Left kidney (tissue), 8 donors: ENCODE measurements around the gene D2HGDH. TPM values are rescaled to one million over a fixed set of nuclear protein-coding genes. Genes with fewer than 3 reads are reported as not detected.

ENCODE experiments used
- DNase-seq: peaks from one replicate; pipeline ENCODE4 v3.0.0-alpha.2; 2013
- long read RNA-seq, 8 donors: transcript quantifications; one replicate each; lab custom pipeline, GENCODE V29; 2026
- polyA plus RNA-seq: library from polyadenylated mRNA; unstranded; fragments of 120-200 nt; gene quantifications from one replicate; pipeline ENCODE4 v1.2.1, GENCODE V29; 2013; ENCODE audit not compliant: insufficient read length

The D2HGDH gene
- 57.0 TPM for polyA plus RNA-seq
- long read RNA-seq, donor 1, result 0 reads
- long read RNA-seq, donor 2, partial matches to known transcripts, result 0 of 3 reads
- long read RNA-seq, donor 2, other reads (novel, unspliced or antisense), result 0 of 3 reads
- long read RNA-seq, donor 3, result 0 reads
- long read RNA-seq, donor 4, result 0 reads
- long read RNA-seq, donor 5, partial matches to known transcripts, result 0 of 3 reads
- long read RNA-seq, donor 5, other reads (novel, unspliced or antisense), result 0 of 3 reads
- long read RNA-seq, donor 6, partial matches to known transcripts, result 0 of 2 reads
- long read RNA-seq, donor 6, other reads (novel, unspliced or antisense), result 0 of 2 reads
- long read RNA-seq, donor 7, partial matches to known transcripts, result 0 of 3 reads
- long read RNA-seq, donor 7, other reads (novel, unspliced or antisense), result 0 of 3 reads
- long read RNA-seq, donor 8, result 0 reads

- DNase-seq, result peak; percentile 83
These were observed at the start of gene D2HGDH for GRCh38 chr2:241734467-241735208. Gene D2HGDH, plus strand, starts transcription at chr2:241734630. Its CDS starts 595 bp downstream, at chr2:241735225.

GRCh38 chr2:241686324-241686649 lies 48.1 kb upstream of the D2HGDH start:
- DNase-seq, result no peak

GRCh38 chr2:241686650-241687425 lies 47.6 kb upstream of the D2HGDH start, which contains the start of gene DTYMK:
Gene DTYMK, minus strand, starts transcription at chr2:241686815. Its CDS starts 32 bp downstream, at chr2:241686783.
- DNase-seq, result peak; percentile 96

- no peak for DNase-seq
These were observed 45.1 kb upstream of the D2HGDH start for GRCh38 chr2:241689306-241689705.

GRCh38 chr2:241690202-241690717 lies 44.2 kb upstream of the D2HGDH start:
- DNase-seq, result no peak

- no peak for DNase-seq
These were observed 42.0 kb upstream of the D2HGDH start for GRCh38 chr2:241692448-241692847.

GRCh38 chr2:241695651-241696050 lies 38.8 kb upstream of the D2HGDH start:
- DNase-seq, result no peak

- no peak for DNase-seq
These were observed 33.4 kb upstream of the D2HGDH start for GRCh38 chr2:241701149-241701398.

- peak; percentile 94 for DNase-seq
These were observed 32.9 kb upstream of the D2HGDH start, which contains the start of gene ING5 for GRCh38 chr2:241701399-241702154. Gene ING5, plus strand, starts transcription at chr2:241702039. Its CDS starts 27 bp downstream, at chr2:241702066.

- DNase-seq, result peak; percentile 81
These were observed 32.0 kb upstream of the D2HGDH start for GRCh38 chr2:241702155-241703031.

GRCh38 chr2:241703032-241703604 lies 31.3 kb upstream of the D2HGDH start:
- DNase-seq, result no peak

- DNase-seq, result no peak
These were observed 27.9 kb upstream of the D2HGDH start for GRCh38 chr2:241706537-241706936.

- no peak for DNase-seq
These were observed 25.6 kb upstream of the D2HGDH start for GRCh38 chr2:241708879-241709278.

- DNase-seq, result no peak
These were observed 15.3 kb upstream of the D2HGDH start for GRCh38 chr2:241719093-241719492.

GRCh38 chr2:241720099-241720498 lies 14.3 kb upstream of the D2HGDH start:
- DNase-seq, result no peak

GRCh38 chr2:241720560-241720959 lies 13.9 kb upstream of the D2HGDH start:
- DNase-seq, result no peak

- no peak for DNase-seq
These were observed 12.6 kb upstream of the D2HGDH start for GRCh38 chr2:241721852-241722251.

- DNase-seq, result no peak
These were observed 11.5 kb upstream of the D2HGDH start for GRCh38 chr2:241722896-241723454.

GRCh38 chr2:241724259-241724974 lies 10.0 kb upstream of the D2HGDH start:
- no peak for DNase-seq
